DLD1 (cell line): Measurements from ENCODE around the gene ATP6V1G3.
"Not testable (repeated sequence)": the region's sequence is repeated elsewhere in the genome, so short reads cannot be mapped to it uniquely, and the experiment has no call there.

Experiments
- in situ Hi-C: cut with HindIII; loops from 2 replicates; pipeline ENCODE4 v1.10.0; 2017; ENCODE audit warnings: low sequenced_read_pairs

Gene ATP6V1G3

GRCh38 chr1:198543670-198544260 lies 3.3 kb upstream of the ATP6V1G3 start:
- in situ Hi-C loops, result no loop called here

GRCh38 chr1:198542632-198543031 lies 2.2 kb upstream of the ATP6V1G3 start:
- in situ Hi-C loops, result no loop called here

- in situ Hi-C loops, result no loop called here
Observed at GRCh38 chr1:198541737-198542136, 1.3 kb upstream of the ATP6V1G3 start.

- in situ Hi-C loops, result no loop called here
Observed at GRCh38 chr1:198538579-198539364, 1.7 kb downstream of the ATP6V1G3 start.

GRCh38 chr1:198535631-198536030 lies 4.8 kb downstream of the ATP6V1G3 start:
- in situ Hi-C loops, result no loop called here

- in situ Hi-C loops, result no loop called here
Observed at GRCh38 chr1:198534548-198535418, 5.7 kb downstream of the ATP6V1G3 start.

GRCh38 chr1:198531891-198532290 lies 8.6 kb downstream of the ATP6V1G3 start:
- in situ Hi-C loops, result no loop called here

GRCh38 chr1:198530953-198531352 lies 9.5 kb downstream of the ATP6V1G3 start:
- in situ Hi-C loops, result no loop called here

GRCh38 chr1:198529414-198529813 lies 11.1 kb downstream of the ATP6V1G3 start:
- in situ Hi-C loops, result no loop called here

GRCh38 chr1:198528364-198528763 lies 12.1 kb downstream of the ATP6V1G3 start:
- in situ Hi-C loops, result no loop called here

- in situ Hi-C loops, result no loop called here
Observed at GRCh38 chr1:198524556-198524955, 15.9 kb downstream of the ATP6V1G3 start.

- in situ Hi-C loops, result not testable (repeated sequence)
Observed at GRCh38 chr1:198524127-198524526, 16.4 kb downstream of the ATP6V1G3 start.

- in situ Hi-C loops, result no loop called here
Observed at GRCh38 chr1:198523182-198523950, 17.1 kb downstream of the ATP6V1G3 start.

GRCh38 chr1:198520524-198521254 lies 19.8 kb downstream of the ATP6V1G3 start:
- in situ Hi-C loops, result no loop called here

- in situ Hi-C loops, result no loop called here
Observed at GRCh38 chr1:198519639-198520501, 20.6 kb downstream of the ATP6V1G3 start.

GRCh38 chr1:198517623-198518199 lies 22.8 kb downstream of the ATP6V1G3 start:
- in situ Hi-C loops, result no loop called here

GRCh38 chr1:198500096-198500495 lies 40.4 kb downstream of the ATP6V1G3 start:
- in situ Hi-C loops, result no loop called here

GRCh38 chr1:198499588-198499987 lies 40.9 kb downstream of the ATP6V1G3 start:
- in situ Hi-C loops, result no loop called here

GRCh38 chr1:198498881-198499280 lies 41.6 kb downstream of the ATP6V1G3 start:
- in situ Hi-C loops, result no loop called here
